Measurements from ENCODE around the gene PDP2.

PDP2 gene

GRCh38 chr16:66908116-66908515 is 27.8 kb downstream of the PDP2 start:
- no peak overlapping the region for H4K91ac ChIP-seq (ENCODE audit: low read depth, low read length, poor library complexity)
- H3K36me3 ChIP-seq (replicated peaks in 1 of 2; ENCODE audit: control insufficient read depth in 2 of 2, insufficient read depth in 2 of 2, low read length in 2 of 2), result no peaks in the 10 kb centered on the region
- no peak overlapping the region for H3K4me2 ChIP-seq (ENCODE audit: insufficient read depth, low read length, poor library complexity, severe bottlenecking)
- H3K9ac ChIP-seq (ENCODE audit: low read depth, low read length, poor library complexity), result no peak overlapping the region
- no peak overlapping the region for H2BK15ac ChIP-seq (ENCODE audit: low read length)
- H3K4me3 ChIP-seq (ENCODE audit: low read length in 2 of 2), result no peak overlapping the region
- H3K27ac ChIP-seq (replicated peaks; ENCODE audit: low read length), result no peak overlapping the region
- no peak overlapping the region for H3K18ac ChIP-seq (ENCODE audit: low read length)
- no peak overlapping the region for H2BK120ac ChIP-seq (ENCODE audit: low read depth, low read length)
- H3K4me1 ChIP-seq (ENCODE audit: control insufficient read depth in 2 of 2, insufficient read depth in 1 of 2, low read depth in 1 of 2, low read length in 2 of 2), result peaks cover 0 to 2% of the 10 kb centered on the region in 2 donors
- H3K23ac ChIP-seq (ENCODE audit: low read depth, low read length, poor library complexity), result no peak overlapping the region
- no peak overlapping the region for H2AK5ac ChIP-seq (ENCODE audit: low read depth, low read length)
- no peak overlapping the region for H3K4ac ChIP-seq (ENCODE audit: low read length)
- no peak overlapping the region for H2BK5ac ChIP-seq (ENCODE audit: low read length)
- H4K8ac ChIP-seq (ENCODE audit: low read depth, low read length), result no peak overlapping the region
- no CpG with 5 or more reads among the region's 3 CpGs for WGBS, 2 donors (ENCODE audit: extremely low coverage in 2 of 2, insufficient read length in 2 of 2, insufficient replicate concordance in 1 of 2)
- DNase-seq (ENCODE audit: low spot score), result no peak
- peaks cover 0 to 1% of the 10 kb centered on the region in 2 donors for H3K9me3 ChIP-seq (replicated peaks in 1 of 2; ENCODE audit: control insufficient read depth in 2 of 2, insufficient read depth in 1 of 2, low read depth in 1 of 2, low read length in 2 of 2)
- no peak overlapping the region for H2BK12ac ChIP-seq (ENCODE audit: low read length)
- H2AFZ ChIP-seq (ENCODE audit: low read length), result no peak overlapping the region
- H3K79me1 ChIP-seq (ENCODE audit: low read depth, low read length), result no peaks in the 10 kb centered on the region
- H3K27me3 ChIP-seq (ENCODE audit: control insufficient read depth in 3 of 3, insufficient read depth in 3 of 3, low read depth in 1 of 3, low read length in 3 of 3), result peaks cover 0 to 56% (median 0%) of the 10 kb centered on the region in 3 experiments
- no peak overlapping the region for H3K14ac ChIP-seq (ENCODE audit: low read length)

- H3K9ac ChIP-seq (ENCODE audit: low read depth, low read length, poor library complexity), result no peak overlapping the region
- no peak overlapping the region for H3K4ac ChIP-seq (ENCODE audit: low read length)
- H3K27ac ChIP-seq (replicated peaks; ENCODE audit: low read length), result no peak overlapping the region
- no peak overlapping the region for H3K4me3 ChIP-seq (ENCODE audit: low read length in 2 of 2)
- H3K9me3 ChIP-seq (replicated peaks in 1 of 2; ENCODE audit: control insufficient read depth in 2 of 2, insufficient read depth in 1 of 2, low read depth in 1 of 2, low read length in 2 of 2), result peaks cover 0 to 1% of the 10 kb centered on the region in 2 donors
- H2BK12ac ChIP-seq (ENCODE audit: low read length), result no peak overlapping the region
- no peak overlapping the region for H2BK5ac ChIP-seq (ENCODE audit: low read length)
- no peaks in the 10 kb centered on the region for H3K79me1 ChIP-seq (ENCODE audit: low read depth, low read length)
- H4K91ac ChIP-seq (ENCODE audit: low read depth, low read length, poor library complexity), result no peak overlapping the region
- no peak for DNase-seq (ENCODE audit: low spot score)
- H2BK15ac ChIP-seq (ENCODE audit: low read length), result no peak overlapping the region
- H3K4me2 ChIP-seq (ENCODE audit: insufficient read depth, low read length, poor library complexity, severe bottlenecking), result no peak overlapping the region
- H3K23ac ChIP-seq (ENCODE audit: low read depth, low read length, poor library complexity), result no peak overlapping the region
- H3K14ac ChIP-seq (ENCODE audit: low read length), result no peak overlapping the region
- peaks cover 0 to 8% of the 10 kb centered on the region in 2 donors for H3K4me1 ChIP-seq (ENCODE audit: control insufficient read depth in 2 of 2, insufficient read depth in 1 of 2, low read depth in 1 of 2, low read length in 2 of 2)
- no peak overlapping the region for H3K18ac ChIP-seq (ENCODE audit: low read length)
- H2AFZ ChIP-seq (ENCODE audit: low read length), result no peak overlapping the region
- H2AK5ac ChIP-seq (ENCODE audit: low read depth, low read length), result no peak overlapping the region
- H4K8ac ChIP-seq (ENCODE audit: low read depth, low read length), result no peak overlapping the region
- peaks cover 0 to 48% (median 0%) of the 10 kb centered on the region in 3 experiments for H3K27me3 ChIP-seq (ENCODE audit: control insufficient read depth in 3 of 3, insufficient read depth in 3 of 3, low read depth in 1 of 3, low read length in 3 of 3)
- WGBS, 2 donors (ENCODE audit: extremely low coverage in 2 of 2, insufficient read length in 2 of 2, insufficient replicate concordance in 1 of 2), result no CpG with 5 or more reads among the region's 14 CpGs
- H2BK120ac ChIP-seq (ENCODE audit: low read depth, low read length), result no peak overlapping the region
- H3K36me3 ChIP-seq (replicated peaks in 1 of 2; ENCODE audit: control insufficient read depth in 2 of 2, insufficient read depth in 2 of 2, low read length in 2 of 2), result no peaks in the 10 kb centered on the region
Observed at GRCh38 chr16:66908762-66909559, 28.6 kb downstream of the PDP2 start.

GRCh38 chr16:66910175-66910940 is 30.0 kb downstream of the PDP2 start:
- H3K23ac ChIP-seq (ENCODE audit: low read depth, low read length, poor library complexity), result peak overlapping the region; percentile 9

GRCh38 chr16:66911112-66911511 is 30.8 kb downstream of the PDP2 start:
- Histone ChIP-seq H3K18ac (ENCODE audit: low read length) (no peak overlapping the region), H4K8ac (ENCODE audit: low read depth, low read length) (no peak overlapping the region), H3K9me3 (replicated peaks in 1 of 2; ENCODE audit: control insufficient read depth in 2 of 2, insufficient read depth in 1 of 2, low read depth in 1 of 2, low read length in 2 of 2) (peaks cover 0 to 1% of the 10 kb centered on the region in 2 donors), H3K27me3 (ENCODE audit: control insufficient read depth in 3 of 3, insufficient read depth in 3 of 3, low read depth in 1 of 3, low read length in 3 of 3) (peaks cover 0 to 43% (median 0%) of the 10 kb centered on the region in 3 experiments), H3K4me2 (ENCODE audit: insufficient read depth, low read length, poor library complexity, severe bottlenecking) (no peak overlapping the region), H2BK120ac (ENCODE audit: low read depth, low read length) (no peak overlapping the region), H3K4ac (ENCODE audit: low read length) (no peak overlapping the region), H3K79me1 (ENCODE audit: low read depth, low read length) (no peaks in the 10 kb centered on the region), H3K4me1 (ENCODE audit: control insufficient read depth in 2 of 2, insufficient read depth in 1 of 2, low read depth in 1 of 2, low read length in 2 of 2) (peaks cover 0 to 10% of the 10 kb centered on the region in 2 donors), H3K23ac (ENCODE audit: low read depth, low read length, poor library complexity) (no peak overlapping the region), H3K36me3 (replicated peaks in 1 of 2; ENCODE audit: control insufficient read depth in 2 of 2, insufficient read depth in 2 of 2, low read length in 2 of 2) (no peaks in the 10 kb centered on the region), H3K9ac (ENCODE audit: low read depth, low read length, poor library complexity) (no peak overlapping the region), H2BK15ac (ENCODE audit: low read length) (no peak overlapping the region), H3K27ac (replicated peaks; ENCODE audit: low read length) (no peak overlapping the region), H2AK5ac (ENCODE audit: low read depth, low read length) (no peak overlapping the region), H3K4me3 (ENCODE audit: low read length in 2 of 2) (no peak overlapping the region), H2AFZ (ENCODE audit: low read length) (no peak overlapping the region), H4K91ac (ENCODE audit: low read depth, low read length, poor library complexity) (no peak overlapping the region), H2BK5ac (ENCODE audit: low read length) (no peak overlapping the region), H3K14ac (ENCODE audit: low read length) (no peak overlapping the region), H2BK12ac (ENCODE audit: low read length) (no peak overlapping the region)
- no CpG with 5 or more reads among the region's 5 CpGs for WGBS, 2 donors (ENCODE audit: extremely low coverage in 2 of 2, insufficient read length in 2 of 2, insufficient replicate concordance in 1 of 2)
- no peak for DNase-seq (ENCODE audit: low spot score)

More at GRCh38 chr16:66910175-66910940, 30.0 kb downstream of the PDP2 start:
- no peak overlapping the region for H2AFZ ChIP-seq (ENCODE audit: low read length)
- no peak overlapping the region for H2BK12ac ChIP-seq (ENCODE audit: low read length)
- H3K14ac ChIP-seq (ENCODE audit: low read length), result no peak overlapping the region
- H2BK15ac ChIP-seq (ENCODE audit: low read length), result no peak overlapping the region
- H3K4me1 ChIP-seq (ENCODE audit: control insufficient read depth in 2 of 2, insufficient read depth in 1 of 2, low read depth in 1 of 2, low read length in 2 of 2), result peaks cover 0 to 10% of the 10 kb centered on the region in 2 donors
- no peaks in the 10 kb centered on the region for H3K79me1 ChIP-seq (ENCODE audit: low read depth, low read length)
- peak overlapping the region; percentile 30 for H3K18ac ChIP-seq (ENCODE audit: low read length)
- peaks cover 0 to 45% (median 0%) of the 10 kb centered on the region in 3 experiments for H3K27me3 ChIP-seq (ENCODE audit: control insufficient read depth in 3 of 3, insufficient read depth in 3 of 3, low read depth in 1 of 3, low read length in 3 of 3)
- H3K36me3 ChIP-seq (replicated peaks in 1 of 2; ENCODE audit: control insufficient read depth in 2 of 2, insufficient read depth in 2 of 2, low read length in 2 of 2), result no peaks in the 10 kb centered on the region
- H2BK5ac ChIP-seq (ENCODE audit: low read length), result no peak overlapping the region
- no peak overlapping the region for H3K4me2 ChIP-seq (ENCODE audit: insufficient read depth, low read length, poor library complexity, severe bottlenecking)
- WGBS, 2 donors (ENCODE audit: extremely low coverage in 2 of 2, insufficient read length in 2 of 2, insufficient replicate concordance in 1 of 2), result no CpG with 5 or more reads among the region's 14 CpGs
- no peak overlapping the region for H4K8ac ChIP-seq (ENCODE audit: low read depth, low read length)
- H2BK120ac ChIP-seq (ENCODE audit: low read depth, low read length), result no peak overlapping the region
- no peak overlapping the region for H3K4ac ChIP-seq (ENCODE audit: low read length)
- peak overlapping the region; percentile 17 for H3K9ac ChIP-seq (ENCODE audit: low read depth, low read length, poor library complexity)
- H2AK5ac ChIP-seq (ENCODE audit: low read depth, low read length), result peak overlapping the region; percentile 21
- peaks cover 0 to 1% of the 10 kb centered on the region in 2 donors for H3K9me3 ChIP-seq (replicated peaks in 1 of 2; ENCODE audit: control insufficient read depth in 2 of 2, insufficient read depth in 1 of 2, low read depth in 1 of 2, low read length in 2 of 2)
- no peak for DNase-seq (ENCODE audit: low spot score)
- H3K4me3 ChIP-seq (ENCODE audit: low read length in 2 of 2), result peak overlapping the region in 1 of 2 donors; percentile 28
- H4K91ac ChIP-seq (ENCODE audit: low read depth, low read length, poor library complexity), result no peak overlapping the region
- no peak overlapping the region for H3K27ac ChIP-seq (replicated peaks; ENCODE audit: low read length)

Measured in neuronal stem cell (in vitro differentiated cells).